CD4-positive, alpha-beta T cell (primary cell): Measurements from ENCODE around the gene POLR1E. TPM values are rescaled to one million over a fixed set of nuclear protein-coding genes. Genes with fewer than 3 reads are reported as not detected.
A peak's percentile ranks its signal among the peaks of the same experiment; 100 is the strongest.

ENCODE experiments used
- ATAC-seq: fragments of 200-7000 bp; cut with Tn5 transposase; one replicate; pipeline ENCODE4 v1.10.0; 2022; ENCODE audit warnings: mild to moderate bottlenecking; ENCODE audit not compliant: poor library complexity
- CTCF ChIA-PET: fragments of 350-600 bp; sonication (Branson Sonifier 250); formaldehyde crosslinking; loops from one replicate; lab custom pipeline; 2021; ENCODE audit warnings: antibody characterized with exemption, inconsistent platforms; lab: Charles Lee
- POLR2A ChIA-PET: fragments of 350-600 bp; sonication (Branson Sonifier 250); formaldehyde crosslinking; loops from one replicate; lab custom pipeline; 2021; ENCODE audit warnings: antibody characterized with exemption, inconsistent platforms; lab: Charles Lee
- DNase-seq, 14 experiments: peaks; one replicate each; pipeline ENCODE4 v3.0.0-alpha.2; 2013 to 2020; ENCODE audit warnings: mixed read lengths in 2 of 14
- H3K27ac ChIP-seq, 2 donors: one replicate each; pipeline versions ENCODE4 v1.5.1 to v1.7.0; 2013; ENCODE audit warnings: low read length in 2 of 2, low read depth in 1 of 2, mild to moderate bottlenecking in 1 of 2
- H3K27me3 ChIP-seq, 2 experiments: 1 replicate in 1 of 2; 2 replicates in 1 of 2; pipeline versions ENCODE4 v1.6.1 to v1.7.0; 2013; ENCODE audit warnings: low read length in 2 of 2, control low read depth in 1 of 2, mild to moderate bottlenecking in 1 of 2, moderate library complexity in 1 of 2; ENCODE audit not compliant: insufficient read depth in 2 of 2, control insufficient read depth in 1 of 2
- H3K36me3 ChIP-seq: one replicate; pipeline ENCODE4 v1.6.1; 2013; ENCODE audit warnings: low read length, control low read depth; ENCODE audit not compliant: insufficient read depth
- H3K4me1 ChIP-seq: one replicate; pipeline ENCODE4 v1.6.1; 2013; ENCODE audit warnings: low read length, control low read depth; ENCODE audit not compliant: insufficient read depth
- H3K4me3 ChIP-seq: one replicate; pipeline ENCODE4 v1.5.1; 2013; ENCODE audit warnings: mild to moderate bottlenecking, low read length, moderate library complexity
- H3K9me3 ChIP-seq, 2 experiments: 1 replicate in 1 of 2; 2 replicates in 1 of 2; pipeline versions ENCODE4 v1.6.1 to v1.7.0; 2013; ENCODE audit warnings: low read length in 2 of 2, mild to moderate bottlenecking in 2 of 2, control low read depth in 1 of 2, moderate library complexity in 1 of 2; ENCODE audit not compliant: control insufficient read depth in 1 of 2, insufficient read depth in 1 of 2
- H3K27ac Mint-ChIP-seq: one replicate; pipeline ENCODE4 v1.8.0; 2020; ENCODE audit warnings: mixed read lengths
- H3K27me3 Mint-ChIP-seq: one replicate; pipeline ENCODE4 v1.8.0; 2021; ENCODE audit warnings: mixed read lengths
- H3K36me3 Mint-ChIP-seq: one replicate; pipeline ENCODE4 v1.8.0; 2021; ENCODE audit warnings: low read depth, mixed read lengths
- H3K4me1 Mint-ChIP-seq: one replicate; pipeline ENCODE4 v1.8.0; 2021; ENCODE audit warnings: low read depth, mixed read lengths
- H3K4me3 Mint-ChIP-seq: one replicate; pipeline ENCODE4 v1.8.0; 2020; ENCODE audit warnings: mild to moderate bottlenecking, mixed read lengths
- H3K9me3 Mint-ChIP-seq: one replicate; pipeline ENCODE4 v1.8.0; 2020; ENCODE audit warnings: mixed read lengths
- intact Hi-C, 2 experiments: fragments of 100-400 bp; cut with DNase I in 1 of 2; cut with micrococcal nuclease in 1 of 2; formaldehyde crosslinking; loops; one replicate each; pipeline versions ENCODE4 v1.15.1 to v1.9.0; 2023 to 2025; cut with DNase I, micrococcal nuclease
- total RNA-seq, 174 experiments: library from RNA in 2 of 174; stranded (reverse) in 2 of 174; gene quantifications; one replicate each; pipeline ENCODE4 v1.2.3 and lab custom pipeline; 2021 to 2026
- TF ChIP-seq, protein P1 (sequence below): fragments of 200-600 bp; IDR thresholded peaks from one replicate; pipeline ENCODE4 v1.8.0; 2022; ENCODE audit warnings: antibody characterized with exemption, mild to moderate bottlenecking

Gene POLR1E
- total RNA-seq, 2 experiments from 2014 or later, result 28.9 to 29.7 TPM

DNA sequence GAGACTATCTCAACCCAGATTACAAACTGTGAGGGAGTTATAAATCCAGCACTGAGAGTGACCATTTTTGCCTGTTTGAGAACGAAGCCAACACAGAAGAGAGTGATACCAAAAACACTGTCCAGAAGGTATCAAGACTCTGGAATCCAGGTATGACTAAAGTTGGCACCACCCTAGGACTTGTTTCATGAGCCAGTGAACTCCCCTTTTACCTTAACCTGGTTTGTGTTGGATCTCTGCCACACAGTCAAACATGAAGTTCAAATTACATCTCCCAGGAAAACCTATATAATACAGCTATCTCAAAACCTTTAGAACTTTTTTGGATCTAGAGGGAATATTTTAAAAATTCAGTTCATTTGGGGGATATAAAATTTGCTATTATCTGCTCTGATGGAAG lies 31.9 kb upstream of the POLR1E start:
- TF ChIP-seq, protein P1, sequence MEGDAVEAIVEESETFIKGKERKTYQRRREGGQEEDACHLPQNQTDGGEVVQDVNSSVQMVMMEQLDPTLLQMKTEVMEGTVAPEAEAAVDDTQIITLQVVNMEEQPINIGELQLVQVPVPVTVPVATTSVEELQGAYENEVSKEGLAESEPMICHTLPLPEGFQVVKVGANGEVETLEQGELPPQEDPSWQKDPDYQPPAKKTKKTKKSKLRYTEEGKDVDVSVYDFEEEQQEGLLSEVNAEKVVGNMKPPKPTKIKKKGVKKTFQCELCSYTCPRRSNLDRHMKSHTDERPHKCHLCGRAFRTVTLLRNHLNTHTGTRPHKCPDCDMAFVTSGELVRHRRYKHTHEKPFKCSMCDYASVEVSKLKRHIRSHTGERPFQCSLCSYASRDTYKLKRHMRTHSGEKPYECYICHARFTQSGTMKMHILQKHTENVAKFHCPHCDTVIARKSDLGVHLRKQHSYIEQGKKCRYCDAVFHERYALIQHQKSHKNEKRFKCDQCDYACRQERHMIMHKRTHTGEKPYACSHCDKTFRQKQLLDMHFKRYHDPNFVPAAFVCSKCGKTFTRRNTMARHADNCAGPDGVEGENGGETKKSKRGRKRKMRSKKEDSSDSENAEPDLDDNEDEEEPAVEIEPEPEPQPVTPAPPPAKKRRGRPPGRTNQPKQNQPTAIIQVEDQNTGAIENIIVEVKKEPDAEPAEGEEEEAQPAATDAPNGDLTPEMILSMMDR, result no peak
- no peaks in the 10 kb centered on the region for H3K9me3 Mint-ChIP-seq
- H3K27me3 Mint-ChIP-seq, result no peaks in the 10 kb centered on the region
- peaks cover 16% of the 10 kb centered on the region for H3K36me3 Mint-ChIP-seq
- Histone ChIP-seq H3K9me3 (no peaks in the 10 kb centered on the region), H3K36me3 (no peaks in the 10 kb centered on the region), H3K27me3 (no peaks in the 10 kb centered on the region), H3K4me1 (peaks cover 11% of the 10 kb centered on the region), H3K4me3 (no peak overlapping the region), H3K27ac (no peak overlapping the region)
- ATAC-seq (no peak), DNase-seq (no peak)
- intact Hi-C loops, result no loop called here
- H3K4me1 Mint-ChIP-seq, result peaks cover 74% of the 10 kb centered on the region
- no peak overlapping the region for H3K4me3 Mint-ChIP-seq
- CTCF ChIA-PET, result no interaction called here
- H3K27ac Mint-ChIP-seq, result peak overlapping the region; percentile 25
- POLR2A ChIA-PET, result no interaction called here

DNA sequence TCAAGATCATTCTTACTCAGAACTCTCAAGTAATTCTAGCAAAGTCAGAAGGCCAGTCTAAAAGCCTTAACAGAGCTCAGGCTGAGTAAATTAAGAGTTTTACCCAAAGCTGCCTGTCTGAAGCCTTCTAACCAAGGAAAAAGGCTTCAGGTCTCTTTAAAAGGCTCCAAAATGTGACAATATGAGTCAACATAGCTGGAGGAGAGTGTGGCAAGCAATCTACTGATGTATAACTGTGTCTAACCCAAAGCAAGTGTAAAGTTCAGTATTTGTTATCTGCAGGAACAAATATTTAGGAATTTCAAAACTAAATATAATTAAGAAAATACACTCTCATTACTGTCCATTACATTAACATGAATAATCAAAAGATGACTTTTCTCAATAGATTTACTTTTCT lies 31.5 kb upstream of the POLR1E start:
- H3K9me3 ChIP-seq, result no peaks in the 10 kb centered on the region
- intact Hi-C loops, result no loop called here
- no peaks in the 10 kb centered on the region for H3K36me3 ChIP-seq
- no peak overlapping the region for H3K4me3 Mint-ChIP-seq
- TF ChIP-seq, protein P1, result no peak
- no peak overlapping the region for H3K4me3 ChIP-seq
- POLR2A ChIA-PET, result no interaction called here
- ATAC-seq (no peak), DNase-seq (no peak)
- peaks cover 74% of the 10 kb centered on the region for H3K4me1 Mint-ChIP-seq
- peaks cover 15% of the 10 kb centered on the region for H3K36me3 Mint-ChIP-seq
- H3K27me3 ChIP-seq, result no peaks in the 10 kb centered on the region
- H3K27ac ChIP-seq, result no peak overlapping the region
- H3K4me1 ChIP-seq, result peaks cover 11% of the 10 kb centered on the region
- H3K27ac Mint-ChIP-seq, result no peak overlapping the region
- CTCF ChIA-PET, result no interaction called here
- H3K9me3 Mint-ChIP-seq, result no peaks in the 10 kb centered on the region
- no peaks in the 10 kb centered on the region for H3K27me3 Mint-ChIP-seq

DNA sequence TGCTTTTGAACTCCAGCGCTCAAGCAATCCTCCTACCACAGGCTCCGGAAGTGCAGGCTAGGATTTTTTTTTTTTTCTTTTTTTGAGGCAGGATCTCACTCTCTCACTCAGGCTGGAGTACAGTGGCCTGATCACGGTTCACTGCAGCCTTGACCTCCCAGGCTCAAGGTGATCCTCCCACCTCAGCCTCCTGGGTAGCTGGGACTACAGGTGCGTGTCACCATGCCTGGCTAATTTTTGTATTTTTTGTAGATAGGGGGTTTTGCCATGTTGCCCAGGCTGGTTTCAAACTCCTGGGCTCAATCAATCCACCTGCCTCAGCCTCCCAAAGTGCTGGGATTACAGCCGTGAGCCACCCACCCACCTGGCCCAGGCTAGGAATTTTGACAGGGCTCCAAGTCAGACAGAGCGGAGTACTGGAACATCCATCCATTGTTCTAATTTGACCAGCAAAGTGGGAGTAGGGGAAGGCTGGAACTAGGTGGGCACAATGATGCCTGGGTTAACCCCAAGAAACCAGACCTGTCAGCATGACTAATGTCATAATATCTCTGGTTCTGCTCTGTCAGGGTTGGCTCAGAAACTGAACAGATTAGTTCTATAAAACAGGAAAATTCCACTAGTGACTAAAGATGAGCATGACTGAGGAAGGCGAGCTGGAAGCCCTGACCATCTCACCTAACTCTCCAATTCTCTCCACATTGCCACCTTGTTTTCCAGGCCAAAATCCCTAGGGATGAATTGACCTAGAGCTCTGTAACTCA lies 29.7 kb upstream of the POLR1E start:
- DNase-seq (no peak), ATAC-seq (no peak)
- intact Hi-C loops, result loop anchor here in 1 of 2 experiments (1.0 kb wide), 1 partner anchor 27 kb away; no protein-coding TSS in a partner anchor
- POLR2A ChIA-PET, result no interaction called here
- CTCF ChIA-PET, result no interaction called here
- H3K27ac ChIP-seq, result no peak overlapping the region
- Mint-ChIP-seq H3K27me3 (no peaks in the 10 kb centered on the region), H3K9me3 (no peaks in the 10 kb centered on the region), H3K4me3 (no peak overlapping the region), H3K4me1 (peaks cover 70% of the 10 kb centered on the region), H3K27ac (peak overlapping the region; percentile 66), H3K36me3 (peaks cover 5% of the 10 kb centered on the region)
- no peaks in the 10 kb centered on the region for H3K36me3 ChIP-seq
- H3K9me3 ChIP-seq, result no peaks in the 10 kb centered on the region
- TF ChIP-seq, protein P1, result no peak
- H3K4me3 ChIP-seq, result no peak overlapping the region
- H3K4me1 ChIP-seq, result peaks cover 14% of the 10 kb centered on the region
- no peaks in the 10 kb centered on the region for H3K27me3 ChIP-seq
